K562 (cell line): ENCODE data around the gene GGACT. TPM values are rescaled to one million over a fixed set of nuclear protein-coding genes. Genes with fewer than 3 reads are reported as not detected.

Experiments used
- ATAC-seq: fragments of 200-7000 bp; cut with Tn5 transposase; 3 replicates; pipeline ENCODE4 v1.9.1; 2020; ENCODE audit warnings: moderate library complexity
- BruUV-seq: library from RNA; stranded (reverse); fragments of 400-500 nt; replicated peaks from 2 replicates; lab custom pipeline; 2021; lab: Mats Ljungman, UMichigan
- CTCF ChIA-PET: fragments of 300-600 bp; formaldehyde crosslinking; extraction: SDS; loops from one replicate; lab custom pipeline; 2021; ENCODE audit warnings: low intra/inter-chr PET ratio; lab: Yijun Ruan, JAX
- POLR2A ChIA-PET: fragments of 300-600, 350-650 bp; sonication (Branson Sonifier 250); formaldehyde crosslinking; extraction: SDS; loops from one replicate; lab custom pipeline; 2021; ENCODE audit warnings: antibody characterized with exemption, inconsistent platforms; lab: Yijun Ruan, JAX
- DNase-seq, 4 experiments: peaks; one replicate each; pipeline versions ENCODE4 v3.0.0 to v3.0.0-alpha.2; 2011 to 2018; ENCODE audit warnings: low spot score in 3 of 4, mixed read lengths in 3 of 4; ENCODE audit errors: extremely low read depth in 1 of 4
- FAIRE-seq: peaks from 2 replicates; lab custom pipeline; 2011; peaks lifted over from hg19 to GRCh38; lab: Jason Lieb, UNC
- H2AFZ ChIP-seq: 2 replicates; pipeline ENCODE4 v1.6.0; 2011; ENCODE audit warnings: low read depth, low read length, control low read depth, inconsistent platforms
- H3K27ac ChIP-seq: fragments of 200-600 bp; 3 replicates; pipeline ENCODE4 v1.8.0; 2011; ENCODE audit warnings: low read depth, mild to moderate bottlenecking, control low read depth, inconsistent platforms, low read length, moderate library complexity, mixed read lengths; ENCODE audit errors: extremely low read depth
- H3K27me3 ChIP-seq, 2 experiments: fragments of 300-600 bp in 1 of 2; 2 replicates in 1 of 2; 3 replicates in 1 of 2; pipeline versions ENCODE4 v1.6.0 to v1.8.0; 2011; ENCODE audit warnings: inconsistent platforms in 2 of 2, low read length in 2 of 2, mild to moderate bottlenecking in 1 of 2, mixed read lengths in 1 of 2, moderate library complexity in 1 of 2; ENCODE audit not compliant: control insufficient read depth in 2 of 2, insufficient read depth in 2 of 2
- H3K36me3 ChIP-seq: fragments of 300-600 bp; 3 replicates; pipeline ENCODE4 v1.8.0; 2011; ENCODE audit warnings: mild to moderate bottlenecking, low read length, inconsistent platforms; ENCODE audit not compliant: control insufficient read depth, insufficient read depth
- H3K4me1 ChIP-seq, 2 experiments: fragments of 200-600 bp in 1 of 2; replicated peaks in 1 of 2; 2 replicates in 1 of 2; 3 replicates in 1 of 2; pipeline versions ENCODE4 v1.5.1 to v1.8.0; 2011; ENCODE audit warnings: inconsistent platforms in 2 of 2, low read length in 2 of 2, mild to moderate bottlenecking in 1 of 2, mixed read lengths in 1 of 2, moderate library complexity in 1 of 2; ENCODE audit not compliant: control insufficient read depth in 2 of 2, insufficient read depth in 2 of 2
- H3K4me2 ChIP-seq: 2 replicates; pipeline ENCODE4 v1.6.1; 2011; ENCODE audit warnings: low read length, control low read depth, inconsistent platforms, mixed read lengths; ENCODE audit not compliant: insufficient read depth
- H3K4me3 ChIP-seq: fragments of 200-600 bp; sonication (generic), shearing (Covaris generic); 2 replicates; pipeline ENCODE4 v1.5.1; 2016; ENCODE audit warnings: control low read depth, inconsistent platforms
- H3K79me2 ChIP-seq: fragments of 200-600 bp; 3 replicates; pipeline ENCODE4 v1.8.0; 2011; ENCODE audit warnings: low read length, inconsistent platforms; ENCODE audit not compliant: control insufficient read depth, insufficient read depth
- H3K9ac ChIP-seq, 2 experiments: 2 replicates each; pipeline versions ENCODE4 v1.6.0 to v1.6.1; 2011; ENCODE audit warnings: low read depth in 2 of 2, low read length in 2 of 2, control low read depth in 1 of 2, inconsistent platforms in 1 of 2, mild to moderate bottlenecking in 1 of 2, mixed read lengths in 1 of 2; ENCODE audit not compliant: insufficient read depth in 1 of 2
- H3K9me1 ChIP-seq: one replicate; pipeline ENCODE4 v1.6.0; 2011; ENCODE audit warnings: inconsistent platforms, mild to moderate bottlenecking, low read length, moderate library complexity; ENCODE audit not compliant: control insufficient read depth, insufficient read depth
- H3K9me3 ChIP-seq: replicated peaks from 2 replicates; pipeline ENCODE4 v1.5.1; 2011; ENCODE audit warnings: low read depth, low read length, inconsistent platforms; ENCODE audit not compliant: control insufficient read depth, insufficient read depth
- H4K20me1 ChIP-seq: replicated peaks from 2 replicates; pipeline ENCODE4 v1.6.1; 2011; ENCODE audit warnings: low read length, inconsistent platforms, mixed read lengths; ENCODE audit not compliant: control insufficient read depth, insufficient read depth
- CHCHD3 ChIP-seq: fragments of 250-450 bp; sonication (Bioruptor Pico); IDR thresholded peaks from 2 replicates; pipeline ENCODE4 v2.1.2; 2022; ENCODE audit warnings: mild to moderate bottlenecking
- NR0B1 ChIP-seq: fragments of 450-650 bp; IDR thresholded peaks from one replicate; pipeline ENCODE4 v1.6.1; 2018; ENCODE audit warnings: mild to moderate bottlenecking, moderate library complexity; ENCODE audit not compliant: partially characterized antibody
- WGBS: fragments of 100-300 bp; shearing (Covaris generic); methylation state at CpG from one replicate; pipeline ENCODE4 v1.1.6; 2016; ENCODE audit warnings: low coverage, mixed read lengths; ENCODE audit not compliant: insufficient coverage; ENCODE audit errors: missing lambda C conversion rate; 5-methylcytosine and 5-hydroxymethylcytosine counted together
- in situ Hi-C: fragments of 300-500 bp; cut with MboI; formaldehyde crosslinking; loops from 4 replicates; pipeline ENCODE4 v1.15.0; 2018; ENCODE audit warnings: inconsistent platforms, mixed read lengths
- intact Hi-C: fragments of 100-400 bp; cut with micrococcal nuclease; formaldehyde crosslinking; loops from 2 replicates; pipeline ENCODE4 v1.14.2; 2022
- polyA plus RNA-seq, 8 experiments: library from polyadenylated mRNA; depleted of rRNA in 4 of 8; stranded (reverse) in 5 of 8; unstranded in 3 of 8; fragments of >200 nt; fragmentation: Nextera tagmentation in 2 of 8; fragmentation: Illumina TruSeq in 1 of 8; extraction: Ambion mirVana in 2 of 8; extraction: Trizol in 1 of 8; gene quantifications; 2 replicates each; pipeline versions ENCODE4 v1.2.1 to v1.2.3, GENCODE V29; 2011 to 2014; ENCODE audit warnings: inconsistent platforms in 1 of 8, missing spikeins in 1 of 8
- total RNA-seq, 7 experiments: library from RNA; depleted of rRNA in 6 of 7; stranded (reverse); fragments of >200 nt in 6 of 7; fragmentation: Illumina TruSeq in 2 of 7; extraction: Trizol in 2 of 7; gene quantifications; 2 replicates each; pipeline versions ENCODE4 v1.2.1 to v1.2.3, GENCODE V29; 2011 to 2021; ENCODE audit warnings: low replicate concordance in 1 of 7

The GGACT gene
- total and polyA plus RNA-seq, 9 of the 15 experiments (the other 6 are each of a cell fraction or from before 2014, with no cell fraction given), result 0.20 to 3.2 (median 1.7) TPM

GRCh38 chr13:100604918-100605710, 16.5 kb upstream of the GGACT start:
- no peaks in the 10 kb centered on the region for H3K9me1 ChIP-seq
- H3K27me3 ChIP-seq, result no peaks in the 10 kb centered on the region
- H2AFZ ChIP-seq, result peak overlapping the region; percentile 72
- H3K79me2 ChIP-seq, result no peaks in the 10 kb centered on the region
- ATAC-seq (no peak), FAIRE-seq (no peak), DNase-seq (no peak)
- ChIA-PET POLR2A (no interaction called here), CTCF (no interaction called here)
- WGBS, result 5% methylated on average over 5 of the region's 5 CpGs
- H3K4me2 ChIP-seq, result no peak overlapping the region; the same call in 1 of the 2 replicates
- H3K36me3 ChIP-seq, result no peaks in the 10 kb centered on the region
- H3K4me3 ChIP-seq, result no peak overlapping the region
- intact Hi-C loops, result no loop called here
- H4K20me1 ChIP-seq, result no peaks in the 10 kb centered on the region
- H3K4me1 ChIP-seq, result peaks cover 17 to 46% of the 10 kb centered on the region in 2 experiments
- TF ChIP-seq NR0B1 (no peak), CHCHD3 (no peak)
- H3K27ac ChIP-seq, result no peak overlapping the region
- no TSS peak for BruUV-seq
- in situ Hi-C loops, result loop anchor here (25.0 kb wide), 1 partner anchor 2007 kb away; no protein-coding TSS in a partner anchor
- no peak overlapping the region for H3K9ac ChIP-seq
- H3K9me3 ChIP-seq, result no peaks in the 10 kb centered on the region
